Tibial nerve (tissue), 4 donors: ENCODE data around the gene ATOSB. TPM values are rescaled to one million over a fixed set of nuclear protein-coding genes. Genes with fewer than 3 reads are reported as not detected.

Experiments
- DNase-seq, 2 donors: peaks; one replicate each; pipeline ENCODE4 v3.0.0-alpha.2; 2019; ENCODE audit warnings: low spot score in 2 of 2
- H3K27ac ChIP-seq, 4 donors: fragments of 200-600 bp; sonication (generic) in 3 of 4; one replicate each; pipeline ENCODE4 v1.5.1; 2017 to 2019; ENCODE audit warnings: mild to moderate bottlenecking in 1 of 4
- H3K27me3 ChIP-seq, 2 donors: fragments of 200-600 bp; sonication (generic) in 1 of 2; one replicate each; pipeline versions ENCODE4 v1.5.1 to v1.6.0; 2017 to 2019
- H3K36me3 ChIP-seq, 3 donors: fragments of 200-600 bp; sonication (generic); one replicate each; pipeline ENCODE4 v1.5.1; 2018 to 2019
- H3K4me1 ChIP-seq, 4 donors: fragments of 200-600 bp; sonication (generic) in 3 of 4; one replicate each; pipeline ENCODE4 v1.5.1; 2017 to 2019
- H3K4me3 ChIP-seq, 4 donors: fragments of 200-600 bp; sonication (generic) in 3 of 4; one replicate each; pipeline ENCODE4 v1.5.1; 2017 to 2019; ENCODE audit warnings: mild to moderate bottlenecking in 1 of 4, moderate library complexity in 1 of 4
- H3K9me3 ChIP-seq, 4 donors: fragments of 200-600 bp; sonication (generic) in 3 of 4; one replicate each; pipeline ENCODE4 v1.5.1; 2017 to 2019
- EP300 ChIP-seq, 2 donors: sonication (generic); formaldehyde crosslinking; IDR thresholded peaks; one replicate each; pipeline ENCODE4 v1.6.1; 2017; ENCODE audit warnings: antibody characterized with exemption in 2 of 2, mild to moderate bottlenecking in 1 of 2
- POLR2A ChIP-seq, 2 donors: fragments of 450-650 bp; IDR thresholded peaks; one replicate each; pipeline ENCODE4 v1.6.1; 2017; ENCODE audit warnings: antibody characterized with exemption in 2 of 2, mild to moderate bottlenecking in 2 of 2, moderate library complexity in 2 of 2
- WGBS, 2 donors: methylation state at CpG; one replicate each; pipeline ENCODE4 v1.1.5; 2018; 5-methylcytosine and 5-hydroxymethylcytosine counted together
- total RNA-seq, 4 donors: library from RNA; depleted of rRNA; stranded (reverse); fragments of >200 nt; gene quantifications; one replicate each; pipeline ENCODE4 v1.1.0, GENCODE V29; 2016
- TF ChIP-seq, protein P1 (sequence below), 5 experiments: fragments of 200-600 bp in 3 of 5; fragments of 450-650 bp in 2 of 5; sonication (generic) in 3 of 5; IDR thresholded peaks; one replicate each; pipeline ENCODE4 v1.5.1; 2016 to 2019; ENCODE audit warnings: antibody characterized with exemption in 5 of 5, mild to moderate bottlenecking in 3 of 5, moderate library complexity in 2 of 5

ATOSB gene
- total RNA-seq, 4 donors from 2014 or later = 13.3 to 19.5 (median 14.7) TPM

DNA sequence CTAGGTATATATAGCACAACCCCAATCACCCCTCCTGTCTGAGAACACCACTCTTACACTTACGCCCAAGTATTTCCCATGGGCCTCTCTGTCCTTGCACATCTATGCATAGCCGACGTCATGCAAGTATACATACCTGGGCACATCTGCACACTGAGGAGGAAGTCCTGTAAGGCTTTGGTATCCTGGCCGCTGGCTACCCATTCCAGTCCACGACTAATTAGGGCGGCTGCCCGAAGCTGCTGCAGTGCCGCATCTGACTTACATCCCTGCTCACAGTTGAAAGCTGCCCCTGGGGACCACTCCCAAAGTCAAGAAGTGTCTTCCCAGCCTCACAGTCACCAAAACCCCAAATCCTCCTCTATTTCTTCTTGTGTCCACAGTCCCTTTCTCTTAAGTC lies 40.9 kb downstream of the ATOSB start:
- WGBS, 2 donors = 88 to 96% methylated on average over 8 of the region's 8 CpGs
- Histone ChIP-seq H3K27me3 (no peaks in the 10 kb centered on the region), H3K27ac (no peak overlapping the region), H3K36me3 (peaks cover 0 to 34% (median 0%) of the 10 kb centered on the region in 3 donors), H3K9me3 (no peaks in the 10 kb centered on the region), H3K4me3 (no peak overlapping the region), H3K4me1 (peaks cover 0 to 37% (median 21%) of the 10 kb centered on the region in 4 donors)
- TF ChIP-seq EP300 (IDR thresholded peaks at IDR 0.05) (no peak), POLR2A (IDR thresholded peaks at IDR 0.05) (no peak)
- TF ChIP-seq, protein P1, sequence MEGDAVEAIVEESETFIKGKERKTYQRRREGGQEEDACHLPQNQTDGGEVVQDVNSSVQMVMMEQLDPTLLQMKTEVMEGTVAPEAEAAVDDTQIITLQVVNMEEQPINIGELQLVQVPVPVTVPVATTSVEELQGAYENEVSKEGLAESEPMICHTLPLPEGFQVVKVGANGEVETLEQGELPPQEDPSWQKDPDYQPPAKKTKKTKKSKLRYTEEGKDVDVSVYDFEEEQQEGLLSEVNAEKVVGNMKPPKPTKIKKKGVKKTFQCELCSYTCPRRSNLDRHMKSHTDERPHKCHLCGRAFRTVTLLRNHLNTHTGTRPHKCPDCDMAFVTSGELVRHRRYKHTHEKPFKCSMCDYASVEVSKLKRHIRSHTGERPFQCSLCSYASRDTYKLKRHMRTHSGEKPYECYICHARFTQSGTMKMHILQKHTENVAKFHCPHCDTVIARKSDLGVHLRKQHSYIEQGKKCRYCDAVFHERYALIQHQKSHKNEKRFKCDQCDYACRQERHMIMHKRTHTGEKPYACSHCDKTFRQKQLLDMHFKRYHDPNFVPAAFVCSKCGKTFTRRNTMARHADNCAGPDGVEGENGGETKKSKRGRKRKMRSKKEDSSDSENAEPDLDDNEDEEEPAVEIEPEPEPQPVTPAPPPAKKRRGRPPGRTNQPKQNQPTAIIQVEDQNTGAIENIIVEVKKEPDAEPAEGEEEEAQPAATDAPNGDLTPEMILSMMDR (IDR thresholded peaks at IDR 0.05) = no peak
- no peak for DNase-seq

DNA sequence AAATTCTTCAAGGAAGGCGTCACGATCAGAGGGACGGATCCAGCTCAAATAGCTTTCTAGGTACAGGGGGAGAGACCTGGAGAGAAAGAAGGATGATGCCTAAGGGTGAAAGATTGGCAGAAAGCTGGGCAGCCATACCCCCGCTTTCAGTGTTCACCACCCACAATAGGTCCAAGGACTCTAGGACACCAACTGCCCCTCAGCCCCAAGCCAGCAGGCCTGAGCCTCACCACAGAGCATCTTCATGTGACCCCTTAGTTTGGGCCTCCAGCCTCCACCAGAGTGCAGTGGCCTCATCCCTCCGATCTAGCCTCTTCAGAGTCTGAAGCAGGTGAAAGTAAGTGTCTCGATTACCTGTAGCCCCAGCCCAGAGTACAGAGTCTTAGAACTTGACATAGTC lies 41.5 kb downstream of the ATOSB start:
- no peak overlapping the region for H3K4me3 ChIP-seq
- no peaks in the 10 kb centered on the region for H3K9me3 ChIP-seq
- peaks cover 0 to 41% (median 25%) of the 10 kb centered on the region in 4 donors for H3K4me1 ChIP-seq
- WGBS, 2 donors = 94 to 95% methylated on average over 6 of the region's 6 CpGs
- no peak for DNase-seq
- no peak for TF ChIP-seq EP300 (IDR thresholded peaks at IDR 0.05)
- H3K36me3 ChIP-seq = peaks cover 0 to 34% (median 0%) of the 10 kb centered on the region in 3 donors
- H3K27ac ChIP-seq = no peak overlapping the region
- H3K27me3 ChIP-seq = no peaks in the 10 kb centered on the region

DNA sequence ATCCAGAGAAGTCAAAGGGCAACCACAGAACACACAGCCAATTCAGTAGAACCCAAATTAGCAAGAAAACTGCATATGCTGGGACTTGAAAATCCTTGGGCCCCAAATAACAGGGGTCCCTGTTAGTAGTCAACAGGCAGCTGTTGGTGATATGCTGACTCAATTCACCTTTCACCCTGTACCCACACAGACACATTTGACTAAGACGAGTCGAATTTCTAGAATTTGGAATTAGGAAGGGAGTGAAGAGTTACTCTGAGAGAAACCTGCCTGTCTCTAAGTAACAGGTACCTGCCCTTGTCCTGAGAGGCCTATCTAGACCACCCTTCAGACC lies 42.4 kb downstream of the ATOSB start:
- 64 to 68% methylated on average over 2 of the region's 2 CpGs for WGBS, 2 donors
- Histone ChIP-seq H3K36me3 (peaks cover 0 to 34% (median 0%) of the 10 kb centered on the region in 3 donors), H3K27me3 (no peaks in the 10 kb centered on the region), H3K4me3 (peak overlapping the region in 1 of 4 donors; percentile 89), H3K4me1 (peaks cover 0 to 41% (median 30%) of the 10 kb centered on the region in 4 donors), H3K9me3 (no peaks in the 10 kb centered on the region), H3K27ac (peak overlapping the region in 3 of 4 donors; percentile 98 to 100 (median 99))
- TF ChIP-seq, protein P1 (IDR thresholded peaks at IDR 0.05) = no peak
- TF ChIP-seq POLR2A (IDR thresholded peaks at IDR 0.05) (no peak), EP300 (IDR thresholded peaks at IDR 0.05) (no peak)
- no peak for DNase-seq

DNA sequence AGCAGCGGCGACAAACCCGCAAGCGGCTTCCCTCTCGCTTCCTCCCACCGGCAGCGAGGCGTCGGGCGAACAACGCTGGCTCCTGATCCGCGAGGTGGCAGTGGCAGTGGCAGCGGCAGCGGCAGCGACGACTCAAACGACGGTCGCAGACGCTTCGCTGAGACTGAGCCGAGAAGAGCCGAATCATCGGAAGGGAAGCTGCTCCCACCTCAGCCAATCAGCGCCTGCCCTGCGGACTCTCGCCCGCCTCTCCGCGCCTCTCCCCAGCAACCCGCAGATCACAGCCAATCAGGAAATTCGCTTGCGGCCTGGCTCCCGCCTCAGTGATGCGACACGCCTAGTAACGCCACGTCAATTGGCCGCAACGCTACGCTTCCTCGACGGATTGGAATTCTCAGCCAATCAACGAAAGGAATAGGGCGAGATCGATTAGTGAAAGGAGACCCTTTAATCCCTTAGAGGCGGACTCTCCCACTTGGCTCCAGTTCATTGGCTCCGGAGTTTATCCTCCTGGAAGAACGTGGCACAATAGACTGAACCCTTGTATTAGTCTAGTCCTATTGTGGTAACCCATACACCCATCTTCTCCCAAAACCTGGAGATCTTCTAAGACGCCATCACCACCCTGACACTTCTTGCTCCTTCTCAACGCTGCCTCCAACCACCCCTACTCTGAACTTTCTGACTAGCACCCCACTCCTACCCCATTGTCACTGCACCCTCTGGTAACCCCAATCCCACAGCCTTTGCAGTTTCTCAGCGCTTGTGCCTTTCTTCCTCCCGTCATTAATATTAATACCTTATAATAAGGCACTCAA lies 43.0 kb downstream of the ATOSB start, which contains the start of gene VCP:
VCP (minus strand) TSS at position 165 of the 818 bp plus-strand sequence. CDS start 272 bp downstream, outside the sequence.
- WGBS, 2 donors = 4 to 5% methylated on average over 36 to 43 of the region's 54 CpGs
- peak within 1 kb of the TSS; percentile 72 to 99 (median 89) for H3K4me3 ChIP-seq
- H3K27ac ChIP-seq = peak within 1 kb of the TSS; percentile 97 to 100 (median 98)
- H3K9me3 ChIP-seq = no peaks in the 10 kb centered on the region
- no peaks in the 10 kb centered on the region for H3K27me3 ChIP-seq
- TF ChIP-seq EP300 (IDR thresholded peaks at IDR 0.05) = peak in 1 of 2 donors; percentile 97
- TF ChIP-seq POLR2A (IDR thresholded peaks at IDR 0.05) = peak; percentile 87 to 93
- TF ChIP-seq, protein P1 (IDR thresholded peaks at IDR 0.05) = peak in 1 of 5 experiments; percentile 9
- peak; percentile 93 to 95 for DNase-seq
- H3K36me3 ChIP-seq = peaks cover 0 to 38% (median 0%) of the 10 kb centered on the region in 3 donors
- peaks cover 0 to 41% (median 35%) of the 10 kb centered on the region in 4 donors for H3K4me1 ChIP-seq

DNA sequence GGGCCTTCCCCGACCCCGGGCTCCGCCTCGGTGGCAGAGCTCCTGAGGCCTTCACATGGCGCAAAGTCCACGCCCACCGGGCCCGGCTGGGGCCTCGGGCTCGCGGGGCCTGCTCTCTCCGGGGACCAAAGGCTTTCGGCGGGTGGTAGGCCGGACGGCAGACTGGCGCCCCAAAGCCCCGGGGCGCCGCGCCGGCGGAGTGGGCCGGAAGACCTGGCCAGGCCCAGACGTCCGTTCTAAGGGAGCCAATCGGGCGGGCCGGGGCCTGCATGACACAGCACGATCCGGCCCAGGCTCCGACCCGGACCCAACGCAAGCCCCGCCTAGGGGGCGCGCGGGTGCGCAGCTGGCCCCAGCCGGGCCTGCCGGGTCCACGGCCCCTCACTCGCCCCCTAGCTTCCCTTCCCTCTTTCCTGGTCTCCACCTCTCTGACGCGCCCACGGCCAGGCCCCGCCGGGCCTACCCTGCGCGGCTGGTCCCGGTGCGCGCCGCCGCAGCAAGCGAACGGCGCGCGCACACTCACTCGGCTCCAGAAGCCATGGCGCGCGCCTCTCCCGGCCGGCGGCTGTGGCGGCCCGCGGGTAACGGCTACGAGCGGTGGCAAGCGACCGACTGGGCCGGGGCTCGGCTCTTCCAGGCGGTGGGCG lies 43.7 kb downstream of the ATOSB start:
- TF ChIP-seq POLR2A (IDR thresholded peaks at IDR 0.05) = peak in 1 of 2 donors; percentile 11
- TF ChIP-seq, protein P1 (IDR thresholded peaks at IDR 0.05) = peak in 4 of 5 experiments; percentile 26 to 52 (median 46)
- TF ChIP-seq EP300 (IDR thresholded peaks at IDR 0.05) = no peak
- no peaks in the 10 kb centered on the region for H3K27me3 ChIP-seq
- H3K9me3 ChIP-seq = no peaks in the 10 kb centered on the region
- peak; percentile 64 to 66 for DNase-seq
- peaks cover 0 to 47% (median 35%) of the 10 kb centered on the region in 4 donors for H3K4me1 ChIP-seq
- H3K27ac ChIP-seq = peak overlapping the region; percentile 97 to 100 (median 98)
- WGBS, 2 donors = 0% methylated on average over 30 to 63 of the region's 79 CpGs
- peaks cover 0 to 43% (median under 1%) of the 10 kb centered on the region in 3 donors for H3K36me3 ChIP-seq
- peak overlapping the region; percentile 72 to 99 (median 89) for H3K4me3 ChIP-seq
